Upper lobe of left lung (tissue), 6 donors: ENCODE results near the gene CDH6. TPM values are rescaled to one million over a fixed set of nuclear protein-coding genes. Genes with fewer than 3 reads are reported as not detected.

Experiments used
- ATAC-seq, 2 donors: fragments of 200-7000 bp; cut with Tn5 transposase; one replicate each; pipeline ENCODE4 v1.9.1; 2022; ENCODE audit warnings: mild to moderate bottlenecking in 2 of 2, moderate library complexity in 2 of 2; ENCODE audit not compliant: low FRiP score in 2 of 2
- DNase-seq, 2 donors: peaks; one replicate each; pipeline ENCODE4 v3.0.0-alpha.2; 2019 to 2020
- H3K27ac ChIP-seq, 4 donors: fragments of 200-600 bp; sonication (generic); one replicate each; pipeline ENCODE4 v1.5.1; 2016 to 2019
- H3K27me3 ChIP-seq, 4 donors: fragments of 200-600 bp; sonication (generic); one replicate each; pipeline ENCODE4 v1.5.1; 2017 to 2019
- H3K36me3 ChIP-seq, 4 donors: fragments of 200-600 bp; sonication (generic); one replicate each; pipeline ENCODE4 v1.5.1; 2016 to 2019
- H3K4me1 ChIP-seq, 4 donors: fragments of 200-600 bp; sonication (generic); one replicate each; pipeline ENCODE4 v1.5.1; 2018 to 2019
- H3K4me3 ChIP-seq, 4 donors: fragments of 200-600 bp; sonication (generic); one replicate each; pipeline ENCODE4 v1.5.1; 2017 to 2019; ENCODE audit warnings: mild to moderate bottlenecking in 2 of 4, moderate library complexity in 1 of 4
- H3K9me3 ChIP-seq, 4 donors: fragments of 200-600 bp; sonication (generic); one replicate each; pipeline ENCODE4 v1.5.1; 2018 to 2019
- EP300 ChIP-seq, 4 donors: sonication (generic); formaldehyde crosslinking; IDR thresholded peaks; one replicate each; pipeline ENCODE4 v1.5.1; 2017; ENCODE audit warnings: antibody characterized with exemption in 4 of 4, control low read depth in 2 of 4
- POLR2A ChIP-seq, 4 donors: fragments of 450-650 bp; IDR thresholded peaks; one replicate each; pipeline ENCODE4 v1.5.1; 2016 to 2017; ENCODE audit warnings: antibody characterized with exemption in 4 of 4, mild to moderate bottlenecking in 2 of 4
- POLR2AphosphoS5 ChIP-seq, 2 donors: sonication (generic); formaldehyde crosslinking; IDR thresholded peaks; one replicate each; pipeline ENCODE4 v1.5.1; 2017; ENCODE audit warnings: antibody characterized with exemption in 2 of 2
- WGBS, 2 donors: methylation state at CpG; one replicate each; pipeline ENCODE4 v1.1.5; 2017 to 2018; 5-methylcytosine and 5-hydroxymethylcytosine counted together
- total RNA-seq, 6 donors: library from RNA; depleted of rRNA in 4 of 6; stranded (reverse); fragments of >200 nt in 4 of 6; gene quantifications; one replicate each; pipeline versions ENCODE4 v1.1.0 to v1.2.1, GENCODE V29; 2016 to 2021
- TF ChIP-seq, protein P1 (sequence below), 6 experiments: fragments of 450-650 bp in 4 of 6; fragments of 200-600 bp in 2 of 6; sonication (generic) in 2 of 6; IDR thresholded peaks; one replicate each; pipeline ENCODE4 v1.5.1; 2016 to 2019; ENCODE audit warnings: antibody characterized with exemption in 6 of 6
- donor health status: DM: no; HTN: no; CAD: no; lungs with moderate emphysema.
- donor health status: DM: no; HTN: yes; CAD: no; lungs with severe emphysema.

CDH6 gene
- total RNA-seq, 6 donors from 2014 or later, result 1.8 to 3.6 (median 2.6) TPM

DNA sequence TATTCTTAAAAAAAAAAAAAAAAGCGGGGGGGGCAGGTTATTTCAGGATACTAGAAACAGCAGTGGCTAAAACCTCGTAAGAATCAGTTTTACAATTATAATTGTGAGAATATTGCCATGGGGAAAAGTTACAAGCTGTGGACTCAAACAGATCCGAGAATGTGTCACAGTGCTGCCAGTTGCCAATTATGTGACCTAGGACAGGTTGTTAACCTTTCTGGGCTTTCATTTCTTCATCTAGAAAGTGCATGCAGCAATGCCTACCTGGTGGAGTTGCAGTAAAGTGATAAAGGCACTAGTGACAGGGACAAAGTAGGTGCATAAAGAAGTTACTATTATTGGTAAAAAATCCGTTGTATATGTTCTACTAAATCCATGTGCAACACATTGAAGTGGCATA, 75.8 kb downstream of the CDH6 start:
- 63 to 73% methylated on average over 4 of the region's 4 CpGs for whole genome bisulfite sequencing, 2 donors
- no peak for DNase-seq
- TF ChIP-seq POLR2A (IDR thresholded peaks at IDR 0.05) (no peak), EP300 (IDR thresholded peaks at IDR 0.05) (no peak), POLR2AphosphoS5 (IDR thresholded peaks at IDR 0.05) (no peak)
- TF ChIP-seq, protein P1, sequence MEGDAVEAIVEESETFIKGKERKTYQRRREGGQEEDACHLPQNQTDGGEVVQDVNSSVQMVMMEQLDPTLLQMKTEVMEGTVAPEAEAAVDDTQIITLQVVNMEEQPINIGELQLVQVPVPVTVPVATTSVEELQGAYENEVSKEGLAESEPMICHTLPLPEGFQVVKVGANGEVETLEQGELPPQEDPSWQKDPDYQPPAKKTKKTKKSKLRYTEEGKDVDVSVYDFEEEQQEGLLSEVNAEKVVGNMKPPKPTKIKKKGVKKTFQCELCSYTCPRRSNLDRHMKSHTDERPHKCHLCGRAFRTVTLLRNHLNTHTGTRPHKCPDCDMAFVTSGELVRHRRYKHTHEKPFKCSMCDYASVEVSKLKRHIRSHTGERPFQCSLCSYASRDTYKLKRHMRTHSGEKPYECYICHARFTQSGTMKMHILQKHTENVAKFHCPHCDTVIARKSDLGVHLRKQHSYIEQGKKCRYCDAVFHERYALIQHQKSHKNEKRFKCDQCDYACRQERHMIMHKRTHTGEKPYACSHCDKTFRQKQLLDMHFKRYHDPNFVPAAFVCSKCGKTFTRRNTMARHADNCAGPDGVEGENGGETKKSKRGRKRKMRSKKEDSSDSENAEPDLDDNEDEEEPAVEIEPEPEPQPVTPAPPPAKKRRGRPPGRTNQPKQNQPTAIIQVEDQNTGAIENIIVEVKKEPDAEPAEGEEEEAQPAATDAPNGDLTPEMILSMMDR (IDR thresholded peaks at IDR 0.05), result no peak
- Histone ChIP-seq H3K27me3 (no peaks in the 10 kb centered on the region), H3K4me1 (no peaks in the 10 kb centered on the region), H3K9me3 (no peaks in the 10 kb centered on the region), H3K27ac (no peak overlapping the region), H3K36me3 (no peaks in the 10 kb centered on the region), H3K4me3 (no peak overlapping the region)
- no peak for ATAC-seq

DNA sequence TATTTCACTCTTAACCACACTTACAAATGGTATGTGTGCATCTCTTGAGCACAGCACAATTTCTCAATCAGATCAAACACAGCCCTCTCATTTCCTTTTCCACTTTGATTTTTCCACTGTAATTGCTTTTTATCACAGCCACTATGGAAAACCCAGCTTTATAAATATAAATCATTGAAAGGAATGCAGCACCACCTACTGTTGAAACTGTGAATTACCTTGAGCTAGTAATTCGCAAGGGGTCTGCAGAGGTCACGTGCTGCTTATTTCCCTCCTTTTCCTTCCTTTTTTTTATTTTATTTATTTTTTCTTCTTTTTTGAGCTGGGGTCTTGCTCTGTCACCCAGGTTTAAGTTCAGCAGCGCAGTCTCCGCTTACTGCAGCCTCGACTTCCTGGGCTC, 76.9 kb downstream of the CDH6 start:
- Histone ChIP-seq H3K4me3 (no peak overlapping the region), H3K27ac (no peak overlapping the region), H3K36me3 (no peaks in the 10 kb centered on the region), H3K27me3 (no peaks in the 10 kb centered on the region), H3K9me3 (no peaks in the 10 kb centered on the region), H3K4me1 (no peaks in the 10 kb centered on the region)
- 74 to 81% methylated on average over 5 of the region's 5 CpGs for WGBS, 2 donors
- TF ChIP-seq, protein P1 (IDR thresholded peaks at IDR 0.05), result peak in 4 of 6 experiments; percentile 13 to 43 (median 22)
- TF ChIP-seq POLR2A (IDR thresholded peaks at IDR 0.05) (no peak), POLR2AphosphoS5 (IDR thresholded peaks at IDR 0.05) (no peak), EP300 (IDR thresholded peaks at IDR 0.05) (no peak)
- no peak for ATAC-seq
- no peak for DNase-seq

DNA sequence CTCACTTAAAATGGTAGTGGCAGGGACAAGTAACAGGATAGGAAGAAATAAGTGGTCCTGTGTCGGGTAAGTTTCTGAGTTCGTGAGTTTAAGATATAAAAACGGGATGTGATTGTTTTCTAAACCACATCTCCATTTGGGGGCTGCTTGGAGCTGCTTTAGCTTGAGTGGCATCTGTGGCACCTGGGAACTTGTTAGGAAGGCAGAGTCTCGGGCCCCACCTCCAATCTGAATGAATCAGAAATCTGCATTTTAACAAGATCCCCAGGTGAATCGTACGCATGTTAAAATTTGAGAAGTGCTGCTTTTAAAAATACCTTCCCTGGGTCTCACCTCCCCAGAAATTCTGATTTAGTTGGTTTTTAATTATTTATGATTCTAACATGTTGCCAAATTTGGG, 78.1 kb downstream of the CDH6 start:
- no peaks in the 10 kb centered on the region for H3K36me3 ChIP-seq
- TF ChIP-seq POLR2A (IDR thresholded peaks at IDR 0.05), result no peak
- no peak for TF ChIP-seq EP300 (IDR thresholded peaks at IDR 0.05)
- TF ChIP-seq, protein P1 (IDR thresholded peaks at IDR 0.05), result no peak
- TF ChIP-seq POLR2AphosphoS5 (IDR thresholded peaks at IDR 0.05), result no peak
- 73 to 83% methylated on average over 6 of the region's 6 CpGs for WGBS, 2 donors
- no peak for DNase-seq
- no peak overlapping the region for H3K4me3 ChIP-seq
- no peaks in the 10 kb centered on the region for H3K9me3 ChIP-seq
- no peak for ATAC-seq
- H3K27me3 ChIP-seq, result no peaks in the 10 kb centered on the region
- no peaks in the 10 kb centered on the region for H3K4me1 ChIP-seq
- no peak overlapping the region for H3K27ac ChIP-seq

DNA sequence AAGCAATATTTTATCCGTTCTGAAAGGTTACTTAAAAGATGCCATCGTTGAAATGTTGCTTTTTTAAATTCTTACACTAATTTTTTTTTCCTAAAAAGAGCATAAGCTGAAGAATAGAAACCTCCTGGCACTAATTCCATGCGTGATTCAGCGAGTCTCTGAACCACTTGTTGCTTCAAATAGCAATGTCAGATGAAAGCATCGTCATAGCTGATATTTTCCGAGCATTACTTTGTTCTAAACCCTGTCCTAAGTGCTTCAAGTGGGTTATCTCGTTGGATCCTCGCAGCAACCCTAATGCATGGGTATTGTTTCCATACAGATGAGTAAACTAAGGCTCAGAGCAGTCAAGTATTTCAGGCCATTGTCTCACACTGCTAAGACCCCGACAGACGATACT, 79.7 kb downstream of the CDH6 start:
- H3K4me1 ChIP-seq, result no peaks in the 10 kb centered on the region
- no peak overlapping the region for H3K27ac ChIP-seq
- no peak overlapping the region for H3K4me3 ChIP-seq
- H3K9me3 ChIP-seq, result no peaks in the 10 kb centered on the region
- DNase-seq, result no peak
- H3K27me3 ChIP-seq, result no peaks in the 10 kb centered on the region
- TF ChIP-seq POLR2A (IDR thresholded peaks at IDR 0.05) (no peak), EP300 (IDR thresholded peaks at IDR 0.05) (no peak), POLR2AphosphoS5 (IDR thresholded peaks at IDR 0.05) (no peak)
- TF ChIP-seq, protein P1 (IDR thresholded peaks at IDR 0.05), result no peak
- no peak for ATAC-seq
- WGBS, 2 donors, result 76 to 80% methylated on average over 10 of the region's 10 CpGs
- H3K36me3 ChIP-seq, result no peaks in the 10 kb centered on the region

DNA sequence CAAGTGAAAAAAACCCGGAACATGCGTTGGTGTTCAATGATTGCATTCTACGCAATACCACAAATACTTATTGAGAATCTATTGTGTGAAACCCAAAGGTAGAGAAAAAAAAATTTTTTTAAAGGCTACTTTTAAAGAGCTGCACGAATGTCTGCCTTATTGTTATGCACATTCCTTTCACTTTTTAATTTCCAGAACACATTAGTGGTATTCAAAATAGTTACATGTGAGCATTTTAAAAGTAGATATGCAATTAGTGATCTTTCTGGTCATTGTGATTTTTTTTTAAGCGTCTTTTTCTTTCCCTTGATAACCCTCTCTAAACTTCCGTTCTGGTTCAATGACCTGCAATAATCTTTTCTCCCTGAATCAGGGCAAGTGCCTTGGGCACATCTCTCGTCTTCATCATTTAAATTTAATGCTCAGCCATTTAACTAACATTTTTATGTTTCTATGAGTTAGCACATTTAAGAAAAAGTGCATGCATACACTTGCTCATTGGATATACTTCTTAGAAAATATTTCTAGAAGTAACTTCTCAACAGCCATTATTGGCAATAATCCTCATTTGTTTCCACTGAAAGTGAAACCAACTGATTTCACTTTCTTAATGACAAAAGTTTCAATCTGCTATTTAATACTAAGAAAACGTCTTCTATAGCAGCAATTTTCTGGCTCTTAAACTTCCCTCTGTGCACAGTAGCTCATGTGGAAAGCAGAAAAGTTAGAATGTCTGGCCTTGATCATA, 80.3 kb downstream of the CDH6 start:
- Histone ChIP-seq H3K27ac (no peak overlapping the region), H3K9me3 (no peaks in the 10 kb centered on the region), H3K4me3 (peak overlapping the region in 1 of 4 donors; percentile 17), H3K27me3 (no peaks in the 10 kb centered on the region), H3K4me1 (no peaks in the 10 kb centered on the region), H3K36me3 (no peaks in the 10 kb centered on the region)
- WGBS, 2 donors, result 63 to 70% methylated on average over 8 of the region's 8 CpGs
- TF ChIP-seq POLR2A (IDR thresholded peaks at IDR 0.05) (no peak), POLR2AphosphoS5 (IDR thresholded peaks at IDR 0.05) (no peak), EP300 (IDR thresholded peaks at IDR 0.05) (no peak)
- TF ChIP-seq, protein P1 (IDR thresholded peaks at IDR 0.05), result no peak
- ATAC-seq (no peak), DNase-seq (no peak)
